Activated CD8-positive, alpha-beta T cell treated with anti-CD3 and anti-CD28 coated beads, Interleukin-2, amount 10 ng/mL, durations not matched to agents 7 days and 5 days (primary cell): ENCODE data around the gene RPRD2. TPM values are rescaled to one million over a fixed set of nuclear protein-coding genes. Genes with fewer than 3 reads are reported as not detected.

Experiments
- ATAC-seq: fragments of 150-1000 bp; cut with Tn5 transposase; one replicate; pipeline ENCODE4 v1.10.0; 2021; ENCODE audit warnings: moderate library complexity
- CTCF ChIA-PET: fragments of 350-600 bp; sonication (Branson Sonifier 250); formaldehyde crosslinking; loops from one replicate; lab custom pipeline; 2021; ENCODE audit warnings: antibody characterized with exemption; lab: Charles Lee
- POLR2A ChIA-PET: fragments of 350-600 bp; sonication (Branson Sonifier 250); formaldehyde crosslinking; loops from one replicate; lab custom pipeline; 2021; ENCODE audit warnings: antibody characterized with exemption; lab: Charles Lee
- DNase-seq: peaks from one replicate; pipeline ENCODE4 v3.0.0-alpha.2; 2020
- H3K27ac Mint-ChIP-seq: one replicate; pipeline ENCODE4 v1.8.0; 2021; ENCODE audit warnings: mild to moderate bottlenecking, mixed read lengths
- H3K27me3 Mint-ChIP-seq: one replicate; pipeline ENCODE4 v1.8.0; 2021; ENCODE audit warnings: low read depth, mixed read lengths
- H3K36me3 Mint-ChIP-seq: one replicate; pipeline ENCODE4 v1.8.0; 2021; ENCODE audit warnings: low read depth, mixed read lengths
- H3K4me1 Mint-ChIP-seq: one replicate; pipeline ENCODE4 v1.8.0; 2021; ENCODE audit warnings: low read depth, mixed read lengths
- H3K4me3 Mint-ChIP-seq: one replicate; pipeline ENCODE4 v1.8.0; 2021; ENCODE audit warnings: mild to moderate bottlenecking, mixed read lengths
- H3K9me3 Mint-ChIP-seq: one replicate; pipeline ENCODE4 v1.8.0; 2022; ENCODE audit warnings: mixed read lengths; ENCODE audit not compliant: insufficient read depth
- total RNA-seq, 2 experiments: library from RNA; stranded (reverse); gene quantifications; one replicate each; pipeline ENCODE4 v1.2.3, GENCODE V29; 2021

RPRD2 gene
- total RNA-seq, 2 experiments from 2014 or later = 29.5 to 32.5 TPM

- Mint-ChIP-seq H3K4me3 (peak overlapping the region; percentile 96), H3K9me3 (no peaks in the 10 kb centered on the region), H3K36me3 (peaks cover 37% of the 10 kb centered on the region), H3K4me1 (peaks cover 30% of the 10 kb centered on the region), H3K27ac (peak overlapping the region; percentile 97), H3K27me3 (no peaks in the 10 kb centered on the region)
- ChIA-PET CTCF (no interaction called here), POLR2A (interaction anchor here (1.0 kb wide), 1 partner anchor 478 kb away, joined by 3 read pairs; a partner anchor contains a TSS)
- ATAC-seq (no peak), DNase-seq (no peak)
Observed at GRCh38 chr1:150365941-150366340, 2.0 kb downstream of the RPRD2 start.

DNA sequence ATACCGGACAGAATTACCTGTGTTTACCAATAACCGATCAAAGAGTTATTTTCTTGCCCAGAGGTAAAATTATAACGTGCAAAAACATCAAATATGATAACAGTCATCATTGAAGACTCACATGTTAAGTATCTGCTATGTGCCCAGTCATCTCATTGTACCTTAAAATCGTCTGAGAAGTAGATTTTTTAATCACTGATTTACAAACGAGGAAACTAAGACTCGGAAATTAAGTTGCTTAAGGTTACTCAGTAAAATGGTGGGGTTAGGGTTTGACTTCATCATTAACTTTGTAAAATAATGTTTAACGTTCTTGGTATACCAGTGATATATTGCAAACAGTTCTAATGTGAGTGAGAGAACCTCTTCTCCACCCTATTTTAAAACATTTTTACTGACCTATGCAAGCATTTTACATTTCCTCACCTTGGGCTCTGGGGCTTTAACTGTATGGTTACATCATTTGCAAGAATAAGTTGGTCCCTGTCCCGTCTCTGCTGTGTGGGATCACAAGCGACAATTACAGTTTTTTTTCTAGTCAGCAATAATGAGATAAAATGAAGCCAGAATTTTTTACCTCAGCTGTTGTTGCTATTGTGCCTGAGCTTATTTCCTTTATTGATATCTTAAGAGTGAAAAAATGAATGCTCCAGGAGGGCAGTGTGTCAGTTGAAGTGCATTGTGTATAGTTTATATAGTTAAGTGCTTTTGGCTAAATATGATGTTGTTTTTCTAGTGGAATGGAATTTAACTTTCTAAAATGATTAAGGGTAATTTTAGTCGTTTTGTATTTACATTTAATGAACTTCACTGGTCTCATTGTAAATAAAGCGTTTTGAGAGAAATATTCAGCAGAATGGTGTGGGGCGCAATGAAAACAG lies 2.7 kb downstream of the RPRD2 start:
- ATAC-seq = no peak
- H3K36me3 Mint-ChIP-seq = peaks cover 41% of the 10 kb centered on the region

DNA sequence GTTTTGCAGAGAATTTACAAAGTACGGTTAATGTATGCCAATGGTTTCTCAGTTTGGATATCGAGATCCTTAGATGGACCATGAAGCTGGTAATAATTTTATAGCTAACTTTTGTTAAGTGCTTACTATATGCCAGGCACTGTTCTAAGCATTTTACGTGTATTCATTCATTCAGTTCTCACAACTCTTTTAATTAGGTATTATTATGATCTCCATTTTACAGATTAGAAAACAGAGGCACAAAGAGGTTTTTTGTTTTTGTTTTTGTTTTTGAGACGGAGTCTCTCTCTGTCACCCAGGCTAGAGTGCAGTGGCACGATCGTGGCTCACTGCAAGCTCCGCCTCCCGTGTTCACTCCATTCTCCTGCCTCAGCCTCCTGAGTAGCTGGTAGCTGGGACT lies 7.2 kb downstream of the RPRD2 start:
- ChIA-PET CTCF (interaction anchor here (1.1 to 1.3 kb wide), 2 partner anchors 14 to 115 kb away, joined by 3 to 5 read pairs; no protein-coding TSS in a partner anchor), POLR2A (interaction anchor here (0.7 kb wide), 1 partner anchor 102 kb away, joined by 3 read pairs; the partner anchor contains the start of gene APH1A)
- DNase-seq (no peak), ATAC-seq (no peak)
- Mint-ChIP-seq H3K27ac (no peak overlapping the region), H3K27me3 (no peaks in the 10 kb centered on the region), H3K4me3 (no peak overlapping the region), H3K9me3 (no peaks in the 10 kb centered on the region), H3K4me1 (peaks cover 35% of the 10 kb centered on the region), H3K36me3 (peaks cover 33% of the 10 kb centered on the region)

More for the DNA sequence above, 2.7 kb downstream of the RPRD2 start:
- H3K27me3 Mint-ChIP-seq = no peaks in the 10 kb centered on the region
- CTCF ChIA-PET = no interaction called here
- DNase-seq = no peak
- POLR2A ChIA-PET = interaction anchor here (0.7 kb wide), 1 partner anchor 18 kb away, joined by 3 read pairs; no protein-coding TSS in a partner anchor
- H3K4me3 Mint-ChIP-seq = peak overlapping the region; percentile 96
- H3K27ac Mint-ChIP-seq = peak overlapping the region; percentile 97
- peaks cover 32% of the 10 kb centered on the region for H3K4me1 Mint-ChIP-seq
- no peaks in the 10 kb centered on the region for H3K9me3 Mint-ChIP-seq

GRCh38 chr1:150372580-150372979 lies 8.6 kb downstream of the RPRD2 start:
- Mint-ChIP-seq H3K27me3 (no peaks in the 10 kb centered on the region), H3K36me3 (peaks cover 25% of the 10 kb centered on the region), H3K4me3 (no peak overlapping the region), H3K9me3 (no peaks in the 10 kb centered on the region), H3K4me1 (peaks cover 29% of the 10 kb centered on the region), H3K27ac (no peak overlapping the region)
- no peak for DNase-seq
- CTCF ChIA-PET = interaction anchor here (0.6 to 1.3 kb wide), 3 partner anchors 117 to 203 kb away, joined by 3 to 5 read pairs (median 4); no protein-coding TSS in a partner anchor
- POLR2A ChIA-PET = interaction anchor here (1.2 kb wide), 1 partner anchor 9 kb away, joined by 8 read pairs; the partner anchor contains the start of gene RPRD2
- no peak for ATAC-seq

DNA sequence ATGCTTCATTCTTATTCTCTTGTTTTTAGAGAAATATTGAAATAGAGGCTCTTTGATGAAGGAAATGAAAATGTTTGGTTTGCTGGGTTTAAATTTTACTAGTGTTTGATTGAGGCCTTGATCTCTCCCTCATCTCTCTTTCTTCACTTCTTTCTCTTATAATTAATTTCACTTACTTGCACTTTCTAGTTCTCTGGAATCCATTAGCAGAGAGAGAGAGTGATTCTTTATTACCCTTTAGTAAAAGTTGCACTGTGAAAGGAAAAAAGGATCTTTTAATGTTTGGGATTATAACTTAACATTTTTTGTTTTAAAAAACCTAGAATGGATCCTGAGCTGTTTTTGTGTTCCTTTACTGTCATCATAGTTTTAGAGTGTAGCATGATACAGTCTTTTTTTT lies 12.2 kb downstream of the RPRD2 start:
- ChIA-PET CTCF (interaction anchor here (2.1 kb wide), 1 partner anchor 120 kb away, joined by 8 read pairs; no protein-coding TSS in a partner anchor), POLR2A (no interaction called here)
- Mint-ChIP-seq H3K27ac (no peak overlapping the region), H3K4me1 (peaks cover 12% of the 10 kb centered on the region), H3K9me3 (no peaks in the 10 kb centered on the region), H3K36me3 (peaks cover 14% of the 10 kb centered on the region), H3K27me3 (no peaks in the 10 kb centered on the region), H3K4me3 (no peak overlapping the region)
- DNase-seq (no peak), ATAC-seq (no peak)

DNA sequence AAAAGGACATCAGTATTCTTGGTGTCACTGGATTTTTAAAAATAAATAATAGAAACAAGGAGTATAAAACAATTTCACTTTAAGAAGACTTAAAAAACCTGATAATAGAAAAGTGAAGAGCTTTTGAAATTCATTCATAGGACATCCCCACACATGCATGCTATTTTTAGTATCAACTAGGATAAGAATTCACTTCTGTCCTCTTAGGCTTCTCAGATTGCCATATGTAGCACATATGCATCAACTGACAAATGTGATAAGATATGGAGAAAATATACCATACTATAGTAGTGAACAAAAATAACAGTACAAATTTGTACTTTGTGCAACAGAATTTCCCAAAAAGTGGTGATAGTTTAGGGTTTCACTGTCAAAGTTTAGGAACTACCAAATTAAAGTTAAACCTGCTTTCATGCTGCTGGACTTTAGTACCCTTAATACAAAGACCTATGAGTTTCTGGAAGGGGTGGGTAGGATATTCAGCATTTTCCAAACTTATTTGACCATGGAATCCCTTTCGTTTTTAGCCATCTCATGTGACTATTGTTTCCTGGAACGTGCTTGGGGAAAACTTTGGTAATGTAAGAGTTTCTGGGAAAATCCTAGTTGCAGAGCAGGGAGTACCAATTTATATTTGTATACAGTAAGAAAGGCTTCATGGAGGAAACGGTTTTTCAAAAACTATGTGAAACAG lies 19.8 kb downstream of the RPRD2 start:
- Mint-ChIP-seq H3K27ac (no peak overlapping the region), H3K27me3 (no peaks in the 10 kb centered on the region), H3K36me3 (no peaks in the 10 kb centered on the region), H3K9me3 (no peaks in the 10 kb centered on the region), H3K4me1 (peaks cover 15% of the 10 kb centered on the region), H3K4me3 (no peak overlapping the region)
- ChIA-PET POLR2A (interaction anchor here (0.6 to 0.9 kb wide), 2 partner anchors 17 kb away, joined by 3 to 7 read pairs; no protein-coding TSS in a partner anchor), CTCF (no interaction called here)
- no peak for ATAC-seq
- no peak for DNase-seq

GRCh38 chr1:150385537-150386445 lies 21.8 kb downstream of the RPRD2 start:
- ChIA-PET POLR2A (interaction anchor here (1.1 kb wide), 1 partner anchor 22 kb away, joined by 3 read pairs; the partner anchor contains the start of gene RPRD2), CTCF (interaction anchor here (1.0 kb wide), 1 partner anchor 14 kb away, joined by 3 read pairs; no protein-coding TSS in a partner anchor)
- ATAC-seq = no peak
- Mint-ChIP-seq H3K27me3 (no peaks in the 10 kb centered on the region), H3K27ac (no peak overlapping the region), H3K9me3 (no peaks in the 10 kb centered on the region), H3K4me3 (no peak overlapping the region), H3K4me1 (peaks cover 22% of the 10 kb centered on the region), H3K36me3 (peaks cover 5% of the 10 kb centered on the region)
- no peak for DNase-seq

DNA sequence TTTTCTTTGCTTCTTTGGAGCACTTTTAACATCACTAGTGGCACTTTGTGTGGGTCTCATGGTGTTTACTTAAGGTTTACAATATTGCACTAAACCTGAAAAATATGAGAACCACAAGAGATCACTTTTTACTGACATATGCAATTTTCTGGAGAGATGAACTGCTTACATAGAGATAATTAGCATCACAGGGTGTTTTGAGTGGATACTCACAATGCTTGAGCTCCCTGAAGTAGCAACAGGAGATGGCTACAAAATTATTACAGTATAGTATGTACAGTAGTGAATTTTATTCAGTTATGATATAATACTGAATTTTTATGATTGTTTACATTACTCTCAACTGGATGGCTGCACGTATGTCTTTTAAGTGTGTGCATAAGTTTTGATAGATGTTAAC lies 22.6 kb downstream of the RPRD2 start:
- CTCF ChIA-PET = no interaction called here
- Mint-ChIP-seq H3K36me3 (peaks cover 5% of the 10 kb centered on the region), H3K4me1 (peaks cover 22% of the 10 kb centered on the region)

DNA sequence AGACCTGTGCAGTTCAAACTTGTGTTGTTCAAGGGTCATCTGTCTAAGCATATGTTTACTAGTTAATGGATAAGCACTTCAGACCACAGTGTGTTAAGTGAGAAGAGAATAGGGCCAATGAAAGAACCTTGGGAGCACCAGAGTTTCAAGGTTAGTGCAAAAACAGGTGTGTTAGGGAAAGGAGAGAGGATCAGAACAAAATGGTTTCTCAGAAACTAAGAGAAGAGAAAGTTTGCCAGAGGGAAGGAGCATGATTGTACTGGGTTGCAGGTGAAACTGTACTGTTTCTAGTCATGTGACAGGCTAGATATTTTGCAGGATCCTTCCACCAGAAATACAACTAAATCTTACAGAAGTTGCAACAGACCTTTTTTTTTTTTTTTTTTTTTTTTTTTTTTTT lies 23.3 kb downstream of the RPRD2 start:
- Mint-ChIP-seq H3K4me3 (no peak overlapping the region), H3K4me1 (peaks cover 22% of the 10 kb centered on the region), H3K9me3 (no peaks in the 10 kb centered on the region), H3K36me3 (peaks cover 5% of the 10 kb centered on the region), H3K27ac (peak overlapping the region; percentile 39), H3K27me3 (no peaks in the 10 kb centered on the region)
- ATAC-seq (no peak), DNase-seq (no peak)
- ChIA-PET POLR2A (no interaction called here), CTCF (no interaction called here)

More for the DNA sequence above, 22.6 kb downstream of the RPRD2 start:
- H3K27me3 Mint-ChIP-seq = no peaks in the 10 kb centered on the region
- no peak overlapping the region for H3K27ac Mint-ChIP-seq
- no peak for DNase-seq
- no peak overlapping the region for H3K4me3 Mint-ChIP-seq
- no peaks in the 10 kb centered on the region for H3K9me3 Mint-ChIP-seq
- ATAC-seq = no peak
- POLR2A ChIA-PET = interaction anchor here (1.1 kb wide), 1 partner anchor 23 kb away, joined by 3 read pairs; the partner anchor contains the start of gene RPRD2

DNA sequence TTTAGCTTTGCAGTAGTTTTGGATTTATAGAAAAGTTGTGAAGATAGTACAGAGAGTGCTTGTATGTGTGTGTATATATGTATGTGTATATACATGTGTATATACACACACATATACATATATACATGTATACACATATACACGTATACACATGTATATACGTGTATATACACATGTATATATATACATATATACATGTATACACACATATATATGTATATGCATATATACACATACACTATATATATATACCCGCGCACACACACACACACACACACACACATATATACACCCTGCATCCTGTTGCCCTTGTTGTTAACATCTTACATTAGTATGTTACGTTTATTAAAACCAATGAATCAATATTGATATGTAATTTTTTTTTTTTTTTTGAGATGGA lies 24.3 kb downstream of the RPRD2 start:
- H3K27me3 Mint-ChIP-seq = no peaks in the 10 kb centered on the region
- no peak overlapping the region for H3K27ac Mint-ChIP-seq
- CTCF ChIA-PET = no interaction called here

More for the DNA sequence above, 24.3 kb downstream of the RPRD2 start:
- POLR2A ChIA-PET = no interaction called here
- ATAC-seq (no peak), DNase-seq (no peak)
- H3K9me3 Mint-ChIP-seq = no peaks in the 10 kb centered on the region
- peaks cover 22% of the 10 kb centered on the region for H3K4me1 Mint-ChIP-seq
- H3K36me3 Mint-ChIP-seq = peaks cover 5% of the 10 kb centered on the region
- no peak overlapping the region for H3K4me3 Mint-ChIP-seq
